GM23338 (cell line): ENCODE measurements around the gene C14orf180. TPM values are rescaled to one million over a fixed set of nuclear protein-coding genes. Genes with fewer than 3 reads are reported as not detected.

Experiments used
- ATAC-seq: fragments of 200-7000 bp; cut with Tn5 transposase; 3 replicates; pipeline ENCODE4 v1.9.1; 2020
- DNase-seq: peaks from one replicate; pipeline ENCODE4 v3.0.0-alpha.2; 2015; ENCODE audit warnings: low spot score
- H2AFZ ChIP-seq: fragments of 200-600 bp; sonication (generic); 2 replicates; pipeline ENCODE4 v1.8.0; 2016; ENCODE audit warnings: antibody characterized with exemption, mild to moderate bottlenecking, moderate library complexity
- H3F3A ChIP-seq: fragments of 200-600 bp; sonication (generic); replicated peaks from 2 replicates; pipeline ENCODE4 v1.8.0; 2017; ENCODE audit warnings: antibody characterized with exemption, mixed run types, low read depth
- H3K27ac ChIP-seq: fragments of 200-600 bp; sonication (generic); 2 replicates; pipeline ENCODE4 v1.6.1; 2016; ENCODE audit warnings: low read depth
- H3K27me3 ChIP-seq: fragments of 200-600 bp; sonication (generic); 2 replicates; pipeline ENCODE4 v1.8.0; 2016; ENCODE audit warnings: mild to moderate bottlenecking, mixed run types, moderate library complexity; ENCODE audit not compliant: insufficient read depth
- H3K36me3 ChIP-seq: fragments of 200-600 bp; sonication (generic); 2 replicates; pipeline ENCODE4 v1.8.0; 2016; ENCODE audit warnings: mild to moderate bottlenecking; ENCODE audit not compliant: insufficient read depth
- H3K4me1 ChIP-seq: fragments of 200-600 bp; sonication (generic); 2 replicates; pipeline ENCODE4 v1.8.0; 2016; ENCODE audit warnings: mild to moderate bottlenecking, moderate library complexity; ENCODE audit not compliant: insufficient read depth
- H3K4me2 ChIP-seq: fragments of 200-600 bp; sonication (generic); 2 replicates; pipeline ENCODE4 v1.7.1; 2017; ENCODE audit warnings: mixed run types
- H3K4me3 ChIP-seq: fragments of 200-600 bp; sonication (generic); 2 replicates; pipeline ENCODE4 v1.6.1; 2016; ENCODE audit warnings: mixed run types
- H3K79me2 ChIP-seq: fragments of 200-600 bp; sonication (generic); replicated peaks from 2 replicates; pipeline ENCODE4 v1.8.0; 2017; ENCODE audit warnings: mild to moderate bottlenecking; ENCODE audit not compliant: insufficient read depth
- H3K9me2 ChIP-seq: fragments of 200-600 bp; sonication (generic); 2 replicates; pipeline ENCODE4 v1.8.0; 2017; ENCODE audit not compliant: insufficient read depth
- H4K20me1 ChIP-seq: fragments of 200-600 bp; sonication (generic); replicated peaks from 2 replicates; pipeline ENCODE4 v1.8.0; 2017; ENCODE audit warnings: mild to moderate bottlenecking; ENCODE audit not compliant: insufficient read depth
- H3K27ac Mint-ChIP-seq: 2 replicates; pipeline ENCODE4 v1.8.0; 2020; ENCODE audit warnings: inconsistent platforms, mild to moderate bottlenecking, moderate library complexity, mixed read lengths
- H3K27me3 Mint-ChIP-seq: 3 replicates; pipeline ENCODE4 v1.8.0; 2022; ENCODE audit warnings: low read depth, mild to moderate bottlenecking, moderate library complexity, mixed read lengths, inconsistent platforms; ENCODE audit not compliant: insufficient read depth, poor library complexity
- H3K36me3 Mint-ChIP-seq: 3 replicates; pipeline ENCODE4 v1.8.0; 2021; ENCODE audit warnings: low read depth, mild to moderate bottlenecking, inconsistent platforms, moderate library complexity, mixed read lengths
- H3K4me1 Mint-ChIP-seq: 3 replicates; pipeline ENCODE4 v1.8.0; 2020; ENCODE audit warnings: mild to moderate bottlenecking, inconsistent platforms, mixed read lengths
- H3K4me3 Mint-ChIP-seq: 3 replicates; pipeline ENCODE4 v1.8.0; 2021; ENCODE audit warnings: moderate library complexity, mild to moderate bottlenecking, inconsistent platforms, mixed read lengths
- H3K9me3 Mint-ChIP-seq: 3 replicates; pipeline ENCODE4 v1.8.0; 2020; ENCODE audit warnings: moderate library complexity, mild to moderate bottlenecking, inconsistent platforms, mixed read lengths
- CREB1 ChIP-seq: fragments of 250-450 bp; sonication (Bioruptor Pico); IDR thresholded peaks from 2 replicates; pipeline ENCODE4 v1.5.0; 2020; ENCODE audit warnings: low read depth, mild to moderate bottlenecking, moderate library complexity
- CTCF ChIP-seq, 2 experiments: fragments of 200-600 bp in 1 of 2; sonication (generic) in 1 of 2; conservative IDR thresholded peaks; 2 replicates each; pipeline versions ENCODE4 v1.5.1 to v1.6.1; 2016 to 2017; ENCODE audit warnings: antibody characterized with exemption in 2 of 2, low read depth in 2 of 2, mild to moderate bottlenecking in 2 of 2, moderate library complexity in 1 of 2
- EZH2 ChIP-seq: fragments of 200-600 bp; sonication (generic); IDR thresholded peaks from one replicate; pipeline ENCODE4 v1.8.0; 2017; ENCODE audit warnings: antibody characterized with exemption, mild to moderate bottlenecking, low read depth; ENCODE audit not compliant: unreplicated experiment
- EZH2phosphoT487 ChIP-seq: fragments of 200-600 bp; sonication (generic); IDR thresholded peaks from one replicate; pipeline ENCODE4 v1.8.1; 2018; ENCODE audit warnings: antibody characterized with exemption; ENCODE audit not compliant: unreplicated experiment
- JUNB ChIP-seq: IDR thresholded peaks from one replicate; pipeline ENCODE4 v1.6.1; 2016; ENCODE audit warnings: antibody characterized with exemption; ENCODE audit not compliant: unreplicated experiment
- NANOG ChIP-seq: IDR thresholded peaks from 2 replicates; pipeline ENCODE4 v1.6.1; 2016; ENCODE audit warnings: antibody characterized with exemption, borderline replicate concordance
- POLR2AphosphoS5 ChIP-seq: IDR thresholded peaks from 2 replicates; pipeline ENCODE4 v1.6.1; 2016; ENCODE audit warnings: antibody characterized with exemption, low read depth
- REST ChIP-seq: IDR thresholded peaks from one replicate; pipeline ENCODE4 v1.6.1; 2018; ENCODE audit warnings: antibody characterized with exemption; ENCODE audit not compliant: unreplicated experiment
- STAT1 ChIP-seq: IDR thresholded peaks from one replicate; pipeline ENCODE4 v1.6.1; 2016; ENCODE audit warnings: antibody characterized with exemption; ENCODE audit not compliant: unreplicated experiment
- ZNF114 ChIP-seq: fragments of 250-450 bp; sonication (Bioruptor Pico); IDR thresholded peaks from 2 replicates; pipeline ENCODE4 v1.5.0; 2020; ENCODE audit warnings: mild to moderate bottlenecking, moderate library complexity
- ZNF331 ChIP-seq: fragments of 250-450 bp; sonication (Bioruptor Pico); IDR thresholded peaks from 2 replicates; pipeline ENCODE4 v1.5.0; 2020; ENCODE audit warnings: low read depth, mild to moderate bottlenecking, moderate library complexity
- ZNF462 ChIP-seq: fragments of 250-450 bp; sonication (Bioruptor Pico); IDR thresholded peaks from 2 replicates; pipeline ENCODE4 v1.5.0; 2020; ENCODE audit warnings: mild to moderate bottlenecking, moderate library complexity
- polyA plus RNA-seq: library from polyadenylated mRNA; unstranded; fragments of >200 nt; fragmentation: Nextera tagmentation; extraction: Ambion mirVana; gene quantifications from 2 replicates; pipeline ENCODE4 v1.2.1, GENCODE V29; 2016
- total RNA-seq: library from RNA; depleted of rRNA; stranded (reverse); fragments of >200 nt; shearing (Covaris generic); gene quantifications from 2 replicates; pipeline ENCODE4 v1.2.3, GENCODE V29; 2014
- TF ChIP-seq, protein P1 (sequence below): IDR thresholded peaks from 2 replicates; pipeline ENCODE4 v1.6.1; 2016; ENCODE audit warnings: antibody characterized with exemption

Gene C14orf180
- total and polyA plus RNA-seq, 2 experiments from 2014 or later, result not detected

- no peaks in the 10 kb centered on the region for H3K36me3 Mint-ChIP-seq
- no peak overlapping the region for H2AFZ ChIP-seq
- TF ChIP-seq JUNB, result no peak
- TF ChIP-seq EZH2phosphoT487, result no peak
- TF ChIP-seq STAT1, result no peak
- TF ChIP-seq, protein P1, sequence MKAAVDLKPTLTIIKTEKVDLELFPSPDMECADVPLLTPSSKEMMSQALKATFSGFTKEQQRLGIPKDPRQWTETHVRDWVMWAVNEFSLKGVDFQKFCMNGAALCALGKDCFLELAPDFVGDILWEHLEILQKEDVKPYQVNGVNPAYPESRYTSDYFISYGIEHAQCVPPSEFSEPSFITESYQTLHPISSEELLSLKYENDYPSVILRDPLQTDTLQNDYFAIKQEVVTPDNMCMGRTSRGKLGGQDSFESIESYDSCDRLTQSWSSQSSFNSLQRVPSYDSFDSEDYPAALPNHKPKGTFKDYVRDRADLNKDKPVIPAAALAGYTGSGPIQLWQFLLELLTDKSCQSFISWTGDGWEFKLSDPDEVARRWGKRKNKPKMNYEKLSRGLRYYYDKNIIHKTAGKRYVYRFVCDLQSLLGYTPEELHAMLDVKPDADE, result no peak
- TF ChIP-seq ZNF331, result no peak
- no peak for TF ChIP-seq CTCF (conservative IDR thresholded peaks at IDR 0.05; ENCODE audit: low read depth in 2 of 2)
- no peak for TF ChIP-seq EZH2
- TF ChIP-seq REST, result no peak
- TF ChIP-seq ZNF462, result no peak
- TF ChIP-seq POLR2AphosphoS5, result no peak
- TF ChIP-seq NANOG, result no peak
- no peak for TF ChIP-seq ZNF114
- no peak for TF ChIP-seq CREB1 (CRISPR knock-in tag)
- H3K4me3 ChIP-seq, result no peak overlapping the region
- no peaks in the 10 kb centered on the region for H3K9me2 ChIP-seq
- H3K9me3 Mint-ChIP-seq, result no peaks in the 10 kb centered on the region
- H3K4me2 ChIP-seq, result no peak overlapping the region
- H3F3A ChIP-seq, result no peaks in the 10 kb centered on the region
- peaks cover 5% of the 10 kb centered on the region for H3K27me3 Mint-ChIP-seq
- no peak overlapping the region for H3K27ac ChIP-seq
- H3K4me1 Mint-ChIP-seq, result peaks cover 6% of the 10 kb centered on the region; the same call in 2 of the 3 replicates
- no peaks in the 10 kb centered on the region for H4K20me1 ChIP-seq
- H3K27ac Mint-ChIP-seq, result no peak overlapping the region
- H3K36me3 ChIP-seq, result no peaks in the 10 kb centered on the region
- H3K27me3 ChIP-seq, result no peaks in the 10 kb centered on the region
- H3K4me1 ChIP-seq, result no peaks in the 10 kb centered on the region
- ATAC-seq (no peak), DNase-seq (no peak)
- no peak overlapping the region for H3K4me3 Mint-ChIP-seq
- H3K79me2 ChIP-seq, result no peaks in the 10 kb centered on the region
Measured at GRCh38 chr14:104567957-104568225, 11.7 kb upstream of the C14orf180 start.
